Activated T-cell treated with anti-CD3 and anti-CD28 coated beads for 48 hours (primary cell): ENCODE measurements around the gene FMO2.

Source experiments
- DNase-seq: peaks from one replicate; pipeline ENCODE4 v3.0.0-alpha.2; 2020; ENCODE audit warnings: low read depth

FMO2 gene

GRCh38 chr1:171174560-171175294 is 10.4 kb upstream of the FMO2 start:
- DNase-seq, result no peak

- no peak for DNase-seq
These were observed 7.8 kb upstream of the FMO2 start for GRCh38 chr1:171177261-171177660.

GRCh38 chr1:171179318-171180227 is 5.5 kb upstream of the FMO2 start:
- DNase-seq, result no peak

- no peak for DNase-seq
These were observed 4.4 kb upstream of the FMO2 start for GRCh38 chr1:171180670-171181069.

- peak; percentile 13 for DNase-seq
These were observed 3.5 kb downstream of the FMO2 start for GRCh38 chr1:171188388-171189266.

- DNase-seq, result no peak
These were observed 6.9 kb downstream of the FMO2 start for GRCh38 chr1:171191992-171192391.

GRCh38 chr1:171195767-171196166 is 10.7 kb downstream of the FMO2 start:
- DNase-seq, result no peak

- no peak for DNase-seq
These were observed 11.3 kb downstream of the FMO2 start for GRCh38 chr1:171196351-171196750.

GRCh38 chr1:171198081-171198480 is 13.0 kb downstream of the FMO2 start:
- no peak for DNase-seq

- DNase-seq, result no peak
These were observed 19.2 kb downstream of the FMO2 start for GRCh38 chr1:171204296-171204695.

GRCh38 chr1:171206204-171206977 is 21.3 kb downstream of the FMO2 start:
- no peak for DNase-seq

- DNase-seq, result no peak
These were observed 21.9 kb downstream of the FMO2 start for GRCh38 chr1:171206978-171207355.

- DNase-seq, result no peak
These were observed 22.3 kb downstream of the FMO2 start for GRCh38 chr1:171207377-171207776.

- DNase-seq, result no peak
These were observed 25.3 kb downstream of the FMO2 start for GRCh38 chr1:171210355-171210754.

GRCh38 chr1:171212607-171213351 is 27.7 kb downstream of the FMO2 start:
- no peak for DNase-seq

- DNase-seq, result no peak
These were observed 28.7 kb downstream of the FMO2 start for GRCh38 chr1:171213559-171214454.

- no peak for DNase-seq
These were observed 32.8 kb downstream of the FMO2 start for GRCh38 chr1:171217658-171218443.

GRCh38 chr1:171218661-171219060 is 33.6 kb downstream of the FMO2 start:
- no peak for DNase-seq
